Activated naive CD4-positive, alpha-beta T cell treated with anti-CD3 and anti-CD28 coated beads, Interleukin-2, amount 10 ng/mL, durations not matched to agents 7 days and 5 days (primary cell): ENCODE measurements around the gene MYLK2.

Source experiments
- CTCF ChIA-PET: fragments of 350-600 bp; sonication (Branson Sonifier 250); formaldehyde crosslinking; loops from one replicate; lab custom pipeline; 2021; ENCODE audit warnings: antibody characterized with exemption; lab: Charles Lee
- DNase-seq: peaks from one replicate; pipeline ENCODE4 v3.0.0-alpha.2; 2020
- H3K27ac Mint-ChIP-seq: one replicate; pipeline ENCODE4 v1.8.0; 2021; ENCODE audit warnings: mild to moderate bottlenecking, moderate library complexity, mixed read lengths
- H3K27me3 Mint-ChIP-seq: one replicate; pipeline ENCODE4 v1.8.0; 2021; ENCODE audit warnings: mild to moderate bottlenecking, mixed read lengths
- H3K36me3 Mint-ChIP-seq: one replicate; pipeline ENCODE4 v1.8.0; 2021; ENCODE audit warnings: mixed read lengths
- H3K4me1 Mint-ChIP-seq: one replicate; pipeline ENCODE4 v1.8.0; 2021; ENCODE audit warnings: mixed read lengths
- H3K4me3 Mint-ChIP-seq: one replicate; pipeline ENCODE4 v1.8.0; 2021; ENCODE audit warnings: mild to moderate bottlenecking, moderate library complexity, mixed read lengths
- H3K9me3 Mint-ChIP-seq: one replicate; pipeline ENCODE4 v1.8.0; 2021; ENCODE audit warnings: mixed read lengths

MYLK2 gene

DNA sequence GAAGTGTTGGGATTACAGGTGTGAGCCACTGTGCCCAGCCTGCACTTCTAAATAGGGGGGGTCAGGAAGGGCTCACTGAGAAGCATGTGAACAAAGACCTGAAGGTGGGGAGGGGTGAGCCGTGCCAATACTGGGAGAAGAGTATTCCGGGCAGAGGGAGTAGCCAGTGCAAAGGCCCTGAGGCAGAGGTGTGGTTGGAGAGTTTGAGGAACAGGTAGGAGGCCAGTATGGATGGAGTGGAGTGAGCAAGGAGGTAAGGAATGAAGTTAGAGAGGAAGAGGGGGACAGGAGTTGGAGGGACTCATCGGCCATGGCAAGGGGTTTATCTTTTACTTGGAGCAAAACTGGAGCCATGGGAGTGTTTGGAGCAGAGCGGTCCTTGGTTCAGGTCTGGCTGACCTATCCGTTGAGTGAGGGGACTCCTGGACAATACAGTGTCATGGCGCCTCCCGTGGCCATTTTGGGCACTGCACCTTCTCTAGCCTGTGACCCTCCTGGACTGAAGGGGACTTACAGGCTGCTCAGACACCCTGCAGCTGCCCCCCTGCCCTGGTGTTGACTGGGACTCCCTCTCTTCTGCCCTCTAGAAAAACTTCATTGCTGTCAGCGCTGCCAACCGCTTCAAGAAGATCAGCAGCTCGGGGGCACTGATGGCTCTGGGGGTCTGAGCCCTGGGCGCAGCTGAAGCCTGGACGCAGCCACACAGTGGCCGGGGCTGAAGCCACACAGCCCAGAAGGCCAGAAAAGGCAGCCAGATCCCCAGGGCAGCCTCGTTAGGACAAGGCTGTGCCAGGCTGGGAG, 14.2 kb downstream of the MYLK2 start:
- no peaks in the 10 kb centered on the region for H3K36me3 Mint-ChIP-seq
- H3K27ac Mint-ChIP-seq, result no peak overlapping the region
- no peak overlapping the region for H3K4me3 Mint-ChIP-seq

DNA sequence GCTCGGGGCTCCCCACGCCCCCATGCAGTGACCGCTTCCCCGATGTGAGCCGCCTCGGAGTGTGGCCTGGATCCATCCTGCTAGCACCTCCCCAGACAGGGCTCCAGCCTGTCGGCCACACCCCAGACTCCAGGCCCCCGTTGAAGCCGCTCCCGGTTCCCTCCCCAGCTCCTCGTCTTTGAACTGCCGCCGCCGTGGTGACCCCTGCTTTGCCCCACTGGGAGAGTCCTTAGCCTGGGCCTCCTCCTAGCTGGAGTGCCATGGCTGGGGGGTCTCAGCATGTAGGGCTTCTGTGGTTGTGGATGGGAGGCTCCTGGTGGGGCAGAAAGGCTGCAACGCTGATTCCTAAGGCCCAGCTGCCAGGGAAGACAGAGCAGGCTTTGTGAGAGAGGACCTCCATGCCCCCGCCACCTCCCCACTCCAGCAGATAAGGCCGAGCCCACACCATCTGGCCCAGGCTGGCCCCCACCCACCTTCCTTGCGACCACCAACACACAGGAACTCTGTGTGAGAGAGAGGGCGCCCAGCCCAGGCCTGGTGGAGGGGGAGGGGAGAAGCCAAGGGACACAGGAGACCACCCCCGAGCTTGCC, 14.9 kb downstream of the MYLK2 start:
- H3K27ac Mint-ChIP-seq, result no peak overlapping the region
- no peaks in the 10 kb centered on the region for H3K36me3 Mint-ChIP-seq
- no peaks in the 10 kb centered on the region for H3K9me3 Mint-ChIP-seq
- no peak for DNase-seq
- CTCF ChIA-PET, result interaction anchor here (0.8 to 3.0 kb wide), 7 partner anchors 8 to 197 kb away, joined by 3 to 12 read pairs (median 4); no protein-coding TSS in a partner anchor
- no peak overlapping the region for H3K4me3 Mint-ChIP-seq
- H3K4me1 Mint-ChIP-seq, result peaks cover 12% of the 10 kb centered on the region
- H3K27me3 Mint-ChIP-seq, result peaks cover 5% of the 10 kb centered on the region

More for the DNA sequence above, 14.2 kb downstream of the MYLK2 start:
- peak; percentile 72 for DNase-seq
- CTCF ChIA-PET, result interaction anchor here (0.8 to 1.9 kb wide), 8 partner anchors 9 to 258 kb away, joined by 3 to 9 read pairs (median 3); no protein-coding TSS in a partner anchor
- Mint-ChIP-seq H3K27me3 (peaks cover 5% of the 10 kb centered on the region), H3K9me3 (no peaks in the 10 kb centered on the region), H3K4me1 (peaks cover 12% of the 10 kb centered on the region)

DNA sequence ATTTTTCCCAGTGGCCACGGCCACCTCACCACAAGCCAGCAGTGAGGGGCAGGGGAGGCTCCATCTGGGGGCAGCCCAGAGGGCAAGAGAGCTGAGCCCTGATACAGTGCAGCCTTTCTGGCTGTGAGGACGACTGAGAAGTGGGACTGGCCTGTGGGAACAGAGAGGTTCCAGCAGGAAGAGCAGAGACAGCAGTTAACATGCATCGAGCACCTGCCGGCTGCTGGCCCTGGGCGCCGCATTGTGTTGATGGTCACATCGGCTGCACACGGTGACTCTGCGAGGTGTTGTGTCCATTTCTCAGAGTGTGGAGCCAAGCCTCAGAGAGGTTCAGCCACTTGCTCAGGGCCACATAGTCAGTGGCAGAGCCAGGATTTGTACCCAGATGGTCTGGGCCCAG, 16.4 kb downstream of the MYLK2 start:
- no peak for DNase-seq
- H3K4me1 Mint-ChIP-seq, result peaks cover 12% of the 10 kb centered on the region
- no peak overlapping the region for H3K27ac Mint-ChIP-seq
- CTCF ChIA-PET, result interaction anchor here (3.0 to 4.1 kb wide), 2 partner anchors 11 to 12 kb away, joined by 12 to 24 read pairs; no protein-coding TSS in a partner anchor
- no peaks in the 10 kb centered on the region for H3K36me3 Mint-ChIP-seq
- no peak overlapping the region for H3K4me3 Mint-ChIP-seq
- H3K27me3 Mint-ChIP-seq, result peaks cover 5% of the 10 kb centered on the region
- no peaks in the 10 kb centered on the region for H3K9me3 Mint-ChIP-seq

DNA sequence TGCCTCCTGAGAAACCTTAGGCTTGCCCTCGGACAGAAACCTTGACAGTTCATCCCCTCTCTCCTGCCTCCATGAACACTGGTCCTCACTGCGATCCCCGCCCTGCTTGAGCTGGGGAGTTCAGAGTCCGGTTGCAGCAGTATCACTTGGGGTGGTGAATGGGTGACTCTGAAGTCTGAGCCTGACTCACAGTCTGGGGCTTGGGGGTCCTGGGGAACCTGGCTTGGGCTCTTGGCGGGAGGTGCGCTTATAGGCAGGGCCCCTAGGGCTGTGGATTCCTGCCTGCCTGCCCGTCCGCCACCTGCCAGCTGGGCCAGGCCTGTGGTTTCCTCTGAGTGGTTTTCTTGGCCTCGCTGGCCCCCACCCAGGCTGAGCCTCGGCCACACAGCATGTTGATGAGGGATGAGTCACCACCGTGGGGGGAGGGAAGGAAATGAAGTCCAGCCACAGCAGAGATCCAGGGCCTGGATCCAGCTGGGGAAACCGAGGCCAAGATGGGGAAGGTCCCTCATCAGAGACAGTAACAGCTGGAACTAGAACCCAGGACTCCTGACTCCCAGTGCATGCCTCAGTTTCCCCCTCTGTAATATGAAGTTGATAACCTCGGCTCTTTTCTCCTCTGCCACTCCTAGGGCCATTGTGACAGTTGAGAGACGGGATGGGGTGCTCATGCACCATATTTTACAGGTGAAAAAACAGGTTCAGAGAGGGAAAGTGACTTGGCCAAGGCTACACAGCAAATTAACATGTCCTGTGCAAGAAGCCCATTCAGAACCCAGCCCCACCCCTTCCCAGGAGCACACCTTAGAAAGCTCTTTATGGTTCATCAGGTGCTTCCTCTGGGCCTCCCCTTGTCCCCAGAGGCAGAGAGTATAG, 17.1 kb downstream of the MYLK2 start:
- H3K9me3 Mint-ChIP-seq, result no peaks in the 10 kb centered on the region
- CTCF ChIA-PET, result interaction anchor here (1.3 to 6.7 kb wide), 5 partner anchors 10 to 116 kb away, joined by 5 to 40 read pairs (median 12); partner anchors contain the start of gene PDRG1
- peak; percentile 49 for DNase-seq
- H3K4me3 Mint-ChIP-seq, result no peak overlapping the region
- no peak overlapping the region for H3K27ac Mint-ChIP-seq
- peaks cover 12% of the 10 kb centered on the region for H3K4me1 Mint-ChIP-seq
- H3K27me3 Mint-ChIP-seq, result peaks cover 5% of the 10 kb centered on the region
- H3K36me3 Mint-ChIP-seq, result no peaks in the 10 kb centered on the region

DNA sequence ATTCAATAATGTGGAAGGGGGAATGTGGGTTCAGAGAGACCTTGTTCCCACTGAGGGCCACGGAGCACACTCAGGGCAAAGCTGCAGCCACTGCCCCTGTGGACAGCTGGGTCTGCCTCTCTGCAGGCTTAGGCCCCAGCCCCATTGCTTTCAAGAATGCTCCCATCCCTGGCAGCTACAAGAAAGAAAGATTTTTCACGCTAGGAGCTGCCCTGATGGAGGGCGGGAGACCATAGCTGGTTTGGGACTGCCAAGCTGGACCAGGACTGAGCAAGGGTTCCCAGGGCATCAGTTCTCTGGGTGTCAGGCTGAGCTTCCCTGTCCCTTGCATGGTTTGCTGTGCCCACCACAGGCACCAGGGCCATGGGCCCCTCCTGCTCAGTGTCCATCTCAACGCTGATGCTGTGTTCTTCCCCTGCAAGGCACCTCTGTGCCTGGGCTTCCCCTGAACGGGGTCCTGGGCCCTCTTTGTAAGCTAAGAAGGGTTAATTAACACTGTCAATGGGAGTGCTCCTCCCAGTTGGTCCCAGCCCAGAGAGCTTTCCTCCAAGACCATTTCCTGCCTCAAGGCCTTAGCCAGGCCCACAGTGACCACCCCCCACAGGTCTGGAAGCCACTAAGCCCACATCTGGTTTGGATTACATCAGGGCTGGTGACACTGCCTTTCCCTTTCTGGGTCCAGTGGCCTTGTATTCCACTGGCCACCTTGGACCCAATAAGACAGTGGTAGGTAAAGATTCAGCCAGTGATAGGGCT, 17.9 kb downstream of the MYLK2 start:
- CTCF ChIA-PET, result interaction anchor here (1.0 to 6.7 kb wide), 7 partner anchors 10 to 195 kb away, joined by 3 to 40 read pairs (median 10); partner anchors contain the start of gene PDRG1
- Mint-ChIP-seq H3K9me3 (no peaks in the 10 kb centered on the region), H3K36me3 (no peaks in the 10 kb centered on the region), H3K4me3 (no peak overlapping the region), H3K27ac (no peak overlapping the region), H3K27me3 (peaks cover 5% of the 10 kb centered on the region), H3K4me1 (peaks cover 12% of the 10 kb centered on the region)
- no peak for DNase-seq

DNA sequence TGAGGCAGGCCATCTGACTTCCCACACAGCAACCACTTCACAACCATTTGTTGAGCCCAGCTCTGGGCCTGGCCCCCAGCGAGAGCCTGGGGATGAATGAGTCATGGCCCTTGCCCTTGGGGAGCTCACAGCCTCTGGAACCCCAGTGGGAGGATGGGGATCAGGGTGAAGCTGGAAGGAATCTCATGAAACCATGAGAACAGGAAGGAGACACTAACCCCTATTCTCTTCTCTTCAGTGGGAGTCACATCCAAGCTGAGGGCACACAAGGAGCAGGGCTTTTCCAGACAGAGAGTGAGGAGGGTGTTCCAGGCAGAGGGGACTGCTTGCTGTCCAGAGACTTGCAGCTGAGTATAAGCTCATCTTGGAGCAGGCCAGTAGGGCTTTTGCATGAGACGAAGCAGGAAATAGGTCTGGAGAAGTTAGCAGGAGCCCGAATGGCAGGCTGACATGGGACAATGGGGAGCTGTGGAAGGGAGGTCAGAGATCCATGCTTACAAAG, 18.8 kb downstream of the MYLK2 start:
- CTCF ChIA-PET, result interaction anchor here (1.0 to 6.7 kb wide), 6 partner anchors 9 to 194 kb away, joined by 3 to 40 read pairs (median 7); no protein-coding TSS in a partner anchor
- DNase-seq, result no peak
- Mint-ChIP-seq H3K27me3 (peaks cover 5% of the 10 kb centered on the region), H3K4me1 (peaks cover 12% of the 10 kb centered on the region), H3K4me3 (no peak overlapping the region), H3K27ac (no peak overlapping the region), H3K36me3 (no peaks in the 10 kb centered on the region), H3K9me3 (no peaks in the 10 kb centered on the region)

DNA sequence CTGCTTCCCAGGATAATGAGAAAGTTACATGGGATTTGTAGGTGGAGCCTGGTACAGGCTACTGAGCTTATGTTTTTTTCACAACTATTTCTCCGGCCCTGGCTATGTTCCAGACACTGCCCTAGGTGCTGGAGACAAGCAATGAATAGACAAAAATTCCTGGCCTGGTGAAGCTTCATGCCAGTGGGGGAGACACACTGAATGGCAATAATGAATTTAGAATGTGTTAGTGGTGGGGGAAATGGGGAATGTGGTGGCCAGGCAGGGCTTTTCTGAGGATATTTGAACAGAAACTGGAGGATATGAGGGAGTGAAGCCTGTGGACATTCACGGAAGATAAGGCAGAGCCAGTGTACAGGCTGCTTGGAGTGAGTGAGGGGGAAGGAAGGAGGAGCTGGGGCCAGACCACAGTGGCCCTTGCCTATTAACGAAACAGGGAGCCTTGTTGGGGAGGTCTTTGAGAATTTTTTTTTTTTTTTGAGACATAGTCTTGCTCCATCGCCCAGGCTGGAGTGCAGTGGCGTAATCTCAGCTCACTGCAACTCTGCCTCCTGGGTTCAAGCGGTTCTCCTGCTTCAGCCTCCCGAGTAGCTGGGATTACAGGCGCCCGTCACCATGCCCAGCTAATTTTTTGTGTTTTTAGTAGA, 19.6 kb downstream of the MYLK2 start:
- peaks cover 6% of the 10 kb centered on the region for H3K27me3 Mint-ChIP-seq
- CTCF ChIA-PET, result interaction anchor here (1.3 to 6.7 kb wide), 5 partner anchors 8 to 193 kb away, joined by 3 to 40 read pairs (median 10); no protein-coding TSS in a partner anchor
- no peak for DNase-seq
- no peaks in the 10 kb centered on the region for H3K36me3 Mint-ChIP-seq
- no peak overlapping the region for H3K27ac Mint-ChIP-seq
- peaks cover 12% of the 10 kb centered on the region for H3K4me1 Mint-ChIP-seq
- no peaks in the 10 kb centered on the region for H3K9me3 Mint-ChIP-seq
- no peak overlapping the region for H3K4me3 Mint-ChIP-seq

DNA sequence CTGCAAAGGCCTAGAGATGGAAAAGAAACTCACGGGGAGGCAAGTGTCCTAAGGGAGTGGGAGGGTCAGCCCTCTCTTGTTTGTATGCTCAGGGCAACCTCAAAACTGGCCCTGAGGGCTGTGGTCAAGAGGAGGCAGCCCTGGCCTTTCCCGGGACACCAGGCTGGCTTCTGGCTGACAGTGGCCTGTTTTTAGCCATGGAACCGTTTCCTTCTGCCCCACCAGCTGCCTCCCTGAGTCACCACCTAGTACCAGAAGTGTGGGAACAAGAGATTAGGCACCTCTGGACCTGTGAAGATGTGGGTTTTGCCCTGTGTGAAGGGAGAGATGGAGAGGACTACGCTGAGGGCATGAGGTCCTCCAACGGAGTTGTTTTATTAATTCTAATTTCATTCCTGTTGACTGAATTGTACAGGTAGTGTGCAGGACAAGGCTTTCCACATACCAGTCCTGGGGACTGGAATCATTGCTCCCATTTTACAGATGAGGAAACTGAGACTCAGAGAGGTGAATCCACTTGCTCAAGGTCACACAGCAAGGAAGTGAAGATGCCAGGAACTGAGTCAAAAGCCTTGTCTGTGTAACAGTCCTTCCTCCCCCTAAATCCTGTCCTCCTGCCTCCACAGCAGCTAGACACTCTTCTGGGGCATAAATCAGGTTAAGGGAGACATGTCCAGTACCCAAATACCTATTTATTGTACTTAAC, 20.8 kb downstream of the MYLK2 start:
- CTCF ChIA-PET, result interaction anchor here (4.1 to 6.7 kb wide), 2 partner anchors 13 to 16 kb away, joined by 24 to 40 read pairs; no protein-coding TSS in a partner anchor

DNA sequence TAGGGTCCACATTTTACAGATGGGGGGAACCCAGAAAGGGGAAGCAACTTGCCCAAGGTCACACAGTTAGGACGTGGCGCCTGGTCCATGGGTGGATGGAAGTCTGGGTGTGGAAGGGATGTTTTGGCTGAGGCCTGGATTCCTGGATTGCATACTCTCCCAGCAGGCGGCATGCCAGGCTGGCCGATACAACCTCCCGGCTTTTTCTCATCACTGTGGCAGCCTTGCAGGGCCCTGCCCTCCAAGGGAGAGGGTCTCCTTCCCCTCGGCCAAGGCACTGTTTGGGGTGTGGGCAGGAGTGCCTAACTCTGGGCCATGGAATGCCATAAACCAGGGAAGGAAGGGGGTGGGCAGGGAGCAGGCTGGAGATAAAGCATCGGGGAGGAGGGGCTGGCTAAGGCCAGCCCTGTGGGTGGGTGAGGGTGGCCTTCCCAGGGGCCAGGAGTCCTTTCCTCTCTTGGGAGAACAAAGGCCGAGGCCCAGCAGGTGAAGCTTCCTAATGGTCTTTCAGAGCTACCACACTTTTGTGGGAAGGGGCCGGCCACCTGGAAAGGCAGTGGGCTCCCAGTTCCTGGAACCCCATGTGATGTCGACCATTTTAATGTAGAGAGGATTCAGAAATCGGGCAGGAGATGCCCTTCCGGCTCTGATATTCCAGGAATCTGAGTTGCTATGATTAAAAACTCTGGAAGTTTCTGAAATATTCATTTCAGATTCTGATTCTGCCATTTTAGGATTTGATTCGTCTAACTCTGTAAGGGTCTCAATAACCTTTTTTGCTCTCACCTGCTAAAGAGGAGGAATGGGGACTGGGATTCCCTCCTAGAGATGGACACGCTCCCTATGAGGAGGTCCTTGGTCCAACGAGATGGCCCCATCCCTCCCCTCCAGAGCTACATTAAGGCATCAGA, 22.0 kb downstream of the MYLK2 start:
- CTCF ChIA-PET, result interaction anchor here (1.4 to 6.7 kb wide), 2 partner anchors 11 to 18 kb away, joined by 3 to 40 read pairs; no protein-coding TSS in a partner anchor
- Mint-ChIP-seq H3K27me3 (peaks cover 10% of the 10 kb centered on the region), H3K4me1 (peaks cover 6% of the 10 kb centered on the region), H3K4me3 (no peak overlapping the region), H3K36me3 (no peaks in the 10 kb centered on the region), H3K9me3 (no peaks in the 10 kb centered on the region), H3K27ac (no peak overlapping the region)
- no peak for DNase-seq

More for the DNA sequence above, 20.8 kb downstream of the MYLK2 start:
- H3K4me1 Mint-ChIP-seq, result peaks cover 12% of the 10 kb centered on the region
- DNase-seq, result no peak
- H3K27me3 Mint-ChIP-seq, result peaks cover 13% of the 10 kb centered on the region
- no peak overlapping the region for H3K4me3 Mint-ChIP-seq
- no peaks in the 10 kb centered on the region for H3K36me3 Mint-ChIP-seq
- H3K9me3 Mint-ChIP-seq, result no peaks in the 10 kb centered on the region
- no peak overlapping the region for H3K27ac Mint-ChIP-seq

DNA sequence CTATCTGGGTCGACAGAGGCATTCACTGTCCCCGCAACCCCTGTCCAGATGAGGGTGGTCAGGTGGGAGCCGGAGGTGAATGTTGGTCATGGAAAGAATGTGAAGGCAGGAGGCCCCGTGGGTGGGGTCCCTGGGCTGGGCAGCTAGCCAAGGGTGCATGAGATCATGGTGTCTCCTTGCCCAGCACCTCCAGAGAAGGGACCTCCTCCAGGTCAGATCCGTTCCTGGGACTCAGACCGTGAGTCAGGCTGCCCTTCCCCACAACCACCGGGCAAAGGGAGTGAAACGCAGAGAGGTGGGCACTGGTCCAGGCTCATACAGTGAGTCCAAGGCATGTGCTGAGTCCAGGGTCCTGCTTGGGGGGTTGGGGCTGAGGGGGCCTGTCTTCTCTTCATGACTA, 22.8 kb downstream of the MYLK2 start:
- Mint-ChIP-seq H3K9me3 (no peaks in the 10 kb centered on the region), H3K4me1 (no peaks in the 10 kb centered on the region), H3K27ac (no peak overlapping the region), H3K4me3 (no peak overlapping the region), H3K27me3 (peaks cover 12% of the 10 kb centered on the region), H3K36me3 (no peaks in the 10 kb centered on the region)
- CTCF ChIA-PET, result interaction anchor here (1.0 to 6.7 kb wide), 3 partner anchors 8 to 19 kb away, joined by 3 to 40 read pairs (median 3); no protein-coding TSS in a partner anchor
- no peak for DNase-seq

DNA sequence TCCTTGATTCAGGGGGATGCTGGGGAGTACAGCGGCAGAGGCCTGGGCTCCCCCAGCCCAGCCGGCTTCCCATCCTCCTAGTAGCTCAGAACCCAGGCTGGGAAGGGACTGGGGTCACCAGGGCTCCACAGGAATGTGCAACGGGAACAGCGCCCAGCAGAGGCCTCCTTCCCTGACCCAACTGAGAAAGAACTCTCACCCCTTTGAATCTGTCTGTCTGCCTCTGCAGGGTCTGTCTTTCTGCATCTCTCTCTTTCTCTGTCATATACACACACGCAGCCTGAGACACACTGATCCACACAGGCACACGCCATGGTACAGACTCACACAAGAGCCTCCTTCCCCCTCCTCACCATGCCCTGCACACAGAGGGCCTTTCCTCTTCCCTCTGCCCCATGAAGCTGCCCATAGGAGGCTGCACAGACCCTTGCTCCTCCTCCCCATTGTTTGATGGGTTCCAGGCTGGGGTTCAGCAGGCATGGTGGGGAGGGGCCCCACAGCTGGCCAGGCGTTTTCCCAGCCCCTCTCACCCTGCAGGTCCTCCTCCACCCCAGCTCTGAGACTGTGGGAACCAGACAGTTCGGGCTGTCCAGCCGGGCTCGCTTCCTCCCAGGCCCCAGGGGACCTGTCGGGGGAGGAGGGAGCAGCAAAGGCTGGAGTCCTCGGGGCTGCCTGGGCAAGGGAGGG, 23.5 kb downstream of the MYLK2 start:
- CTCF ChIA-PET, result interaction anchor here (1.0 to 6.7 kb wide), 4 partner anchors 9 to 20 kb away, joined by 3 to 51 read pairs (median 22); no protein-coding TSS in a partner anchor
- no peaks in the 10 kb centered on the region for H3K9me3 Mint-ChIP-seq
- no peak overlapping the region for H3K4me3 Mint-ChIP-seq
- peaks cover 17% of the 10 kb centered on the region for H3K27me3 Mint-ChIP-seq
- H3K4me1 Mint-ChIP-seq, result no peaks in the 10 kb centered on the region
- H3K36me3 Mint-ChIP-seq, result no peaks in the 10 kb centered on the region
- no peak for DNase-seq
- no peak overlapping the region for H3K27ac Mint-ChIP-seq
